Measurements from ENCODE around the gene TRAPPC10. TPM values are rescaled to one million over a fixed set of nuclear protein-coding genes. Genes with fewer than 3 reads are reported as not detected.

Gene TRAPPC10
- total and polyA plus RNA-seq, 2 of the 8 experiments (the other 6 are each of a cell fraction or from before 2014, with no cell fraction given) = 18.5 to 29.8 TPM

- no peak overlapping the region for H3K14ac ChIP-seq (ENCODE audit: insufficient read length)
- H3K18ac ChIP-seq (ENCODE audit: extremely low read depth, low read length) = no peak overlapping the region
- H3K36me3 ChIP-seq (ENCODE audit: control insufficient read depth in 2 of 4, insufficient read depth in 4 of 4, low read length in 3 of 4) = peaks cover 11 to 59% (median 28%) of the 10 kb centered on the region in 4 experiments
- no peak overlapping the region for H3K23ac ChIP-seq (ENCODE audit: insufficient read length)
- H3K27me3 ChIP-seq (replicated peaks in 1 of 4; ENCODE audit: control insufficient read depth in 3 of 4, extremely low read depth in 1 of 4, insufficient read depth in 3 of 4, low read length in 3 of 4) = no peaks in the 10 kb centered on the region
- 0 out of 2 replicates have a peak overlapping the region, but pooled peaks have one; percentile 43 for H4K8ac ChIP-seq (ENCODE audit: extremely low read depth, insufficient read depth, low read length)
- ChIA-PET POLR2A (ENCODE audit: partially characterized antibody) (interaction anchor here (0.9 kb wide), 1 partner anchor 24 kb away, joined by 4 read pairs; no protein-coding TSS in a partner anchor), CTCF (ENCODE audit: partially characterized antibody) (interaction anchor here (1.4 to 3.8 kb wide), 2 partner anchors 14 to 35 kb away, joined by 3 to 14 read pairs; no protein-coding TSS in a partner anchor)
- H4K5ac ChIP-seq (ENCODE audit: insufficient read length, low read depth, low read length) = no peak overlapping the region
- TF ChIP-seq CEBPB (IDR thresholded peaks at IDR 0.05; ENCODE audit: low read depth, low read length) = no peak
- TF ChIP-seq ASH2L (IDR thresholded peaks at IDR 0.05; ENCODE audit: low read length) = no peak
- no peak for TF ChIP-seq CHD1 (IDR thresholded peaks at IDR 0.05; ENCODE audit: low read depth, low read length)
- TF ChIP-seq RFX5 (IDR thresholded peaks at IDR 0.05; ENCODE audit: borderline replicate concordance, low read depth, low read length) = no peak
- TF ChIP-seq HDAC6 (IDR thresholded peaks at IDR 0.05; ENCODE audit: low read depth, low read length) = no peak
- H2BK15ac ChIP-seq (ENCODE audit: low read length) = no peak overlapping the region
- H4K20me1 ChIP-seq (replicated peaks in 1 of 2; ENCODE audit: control insufficient read depth in 1 of 2, insufficient read depth in 2 of 2, low read length in 2 of 2) = peaks cover 3 to 10% of the 10 kb centered on the region in 2 experiments
- no peak overlapping the region for H2AK5ac ChIP-seq (ENCODE audit: low read depth, low read length)
- H3K9me3 ChIP-seq (ENCODE audit: insufficient read depth in 2 of 2, low read depth in 1 of 2, low read length in 1 of 2) = no peaks in the 10 kb centered on the region
- H3K4me3 ChIP-seq (ENCODE audit: extremely low read depth in 1 of 4, insufficient read depth in 2 of 4, low read depth in 3 of 4, low read length in 4 of 4) = no peak overlapping the region
- FAIRE-seq (no peak), DNase-seq (ENCODE audit: low read depth in 1 of 2, low spot score in 2 of 2) (peak in 1 of 2 experiments; percentile 40)
- H3K4me1 ChIP-seq (replicated peaks in 1 of 4; ENCODE audit: control insufficient read depth in 3 of 4, insufficient read depth in 4 of 4, low read length in 3 of 4) = no peaks in the 10 kb centered on the region
- H2BK120ac ChIP-seq (replicated peaks; ENCODE audit: low read depth, low read length) = no peak overlapping the region
- no peak overlapping the region for H2BK20ac ChIP-seq (ENCODE audit: low read length)
- no peak overlapping the region for H4K91ac ChIP-seq (replicated peaks; ENCODE audit: insufficient read length, low read length)
- WGBS, 2 experiments (ENCODE audit: extremely low coverage in 1 of 2, insufficient coverage in 1 of 2, insufficient read length in 1 of 2, insufficient replicate concordance in 2 of 2, low coverage in 1 of 2, low lambda C conversion rate in 2 of 2, missing lambda C conversion rate in 1 of 2) = 91% methylated on average over 16 of the region's 21 CpGs; no CpG with 5 or more reads in 1 of the 2 experiments
- H2BK12ac ChIP-seq (ENCODE audit: low read depth, low read length) = no peak overlapping the region
- no peak overlapping the region for H2AFZ ChIP-seq (ENCODE audit: low read length)
- peaks cover 6% of the 10 kb centered on the region for H3K79me1 ChIP-seq (ENCODE audit: low read depth, low read length)
- no peaks in the 10 kb centered on the region for H3K79me2 ChIP-seq (ENCODE audit: control insufficient read depth in 1 of 2, insufficient read depth in 2 of 2, low read length in 2 of 2)
- H2BK5ac ChIP-seq (ENCODE audit: low read depth, low read length) = no peak overlapping the region; the same call in 1 of the 2 replicates
- H3K9ac ChIP-seq (replicated peaks in 1 of 4; ENCODE audit: extremely low read depth in 1 of 4, low read depth in 3 of 4, low read length in 3 of 4) = no peak overlapping the region
- H3K56ac ChIP-seq (replicated peaks; ENCODE audit: insufficient read length, low read depth, low read length) = no peak overlapping the region
- H3K23me2 ChIP-seq (ENCODE audit: low read depth, low read length) = no peaks in the 10 kb centered on the region
- H3K4ac ChIP-seq (replicated peaks; ENCODE audit: insufficient read length, low read depth, low read length) = no peak overlapping the region
- no peak overlapping the region for H3K27ac ChIP-seq (ENCODE audit: low read depth, low read length)
- H3K4me2 ChIP-seq (ENCODE audit: insufficient read depth in 1 of 2, low read depth in 2 of 2, low read length in 2 of 2) = no peak overlapping the region
These were observed 74.7 kb downstream of the TRAPPC10 start for GRCh38 chr21:44086636-44087425.
